NCI-H345 treated with DMSO at 0.1 percent for 48 hours (cell line): ENCODE measurements around the gene BCL7A.

Source experiments
- DNase-seq: peaks from one replicate; lab custom pipeline; 2025; ENCODE audit not compliant: unreplicated experiment; lab: John Stamatoyannopoulos, UW

Gene BCL7A

DNA sequence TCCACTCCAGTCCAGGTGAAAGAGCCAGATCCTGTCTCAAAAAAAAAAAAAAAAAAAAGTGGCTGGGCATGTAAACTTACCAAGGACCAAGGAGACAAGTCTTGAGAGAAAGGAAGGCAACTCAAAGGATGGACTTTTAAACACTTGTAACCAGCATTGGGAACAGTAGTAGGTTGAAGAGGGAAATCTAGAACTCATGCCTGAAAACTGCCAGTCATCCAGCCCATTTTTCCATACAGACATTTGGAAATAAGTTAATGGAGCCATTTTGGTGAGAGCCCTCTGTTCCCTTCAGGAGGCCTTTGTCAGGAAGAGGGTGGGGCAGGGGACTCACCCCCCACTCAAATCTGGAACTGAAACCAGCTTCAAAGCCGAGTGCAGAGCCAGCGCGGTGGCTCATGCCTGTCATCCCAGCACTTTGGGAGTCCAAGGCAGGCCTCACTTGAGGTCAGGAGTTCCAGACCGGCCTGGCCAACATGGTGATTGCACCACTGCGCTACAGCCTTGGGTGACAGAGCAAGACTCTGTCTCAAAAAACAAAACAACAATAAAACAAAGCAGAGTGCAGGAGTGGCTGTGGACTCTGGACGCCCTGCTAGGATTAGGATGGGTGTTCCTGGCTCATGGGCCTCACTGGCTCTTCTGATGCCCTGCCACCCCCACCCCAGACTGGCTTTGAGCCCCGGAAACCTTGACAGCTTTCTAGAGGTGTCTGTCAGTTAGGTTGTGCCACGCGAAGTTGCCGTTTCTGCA, 55.2 kb downstream of the BCL7A start:
- DNase-seq = no peak

DNA sequence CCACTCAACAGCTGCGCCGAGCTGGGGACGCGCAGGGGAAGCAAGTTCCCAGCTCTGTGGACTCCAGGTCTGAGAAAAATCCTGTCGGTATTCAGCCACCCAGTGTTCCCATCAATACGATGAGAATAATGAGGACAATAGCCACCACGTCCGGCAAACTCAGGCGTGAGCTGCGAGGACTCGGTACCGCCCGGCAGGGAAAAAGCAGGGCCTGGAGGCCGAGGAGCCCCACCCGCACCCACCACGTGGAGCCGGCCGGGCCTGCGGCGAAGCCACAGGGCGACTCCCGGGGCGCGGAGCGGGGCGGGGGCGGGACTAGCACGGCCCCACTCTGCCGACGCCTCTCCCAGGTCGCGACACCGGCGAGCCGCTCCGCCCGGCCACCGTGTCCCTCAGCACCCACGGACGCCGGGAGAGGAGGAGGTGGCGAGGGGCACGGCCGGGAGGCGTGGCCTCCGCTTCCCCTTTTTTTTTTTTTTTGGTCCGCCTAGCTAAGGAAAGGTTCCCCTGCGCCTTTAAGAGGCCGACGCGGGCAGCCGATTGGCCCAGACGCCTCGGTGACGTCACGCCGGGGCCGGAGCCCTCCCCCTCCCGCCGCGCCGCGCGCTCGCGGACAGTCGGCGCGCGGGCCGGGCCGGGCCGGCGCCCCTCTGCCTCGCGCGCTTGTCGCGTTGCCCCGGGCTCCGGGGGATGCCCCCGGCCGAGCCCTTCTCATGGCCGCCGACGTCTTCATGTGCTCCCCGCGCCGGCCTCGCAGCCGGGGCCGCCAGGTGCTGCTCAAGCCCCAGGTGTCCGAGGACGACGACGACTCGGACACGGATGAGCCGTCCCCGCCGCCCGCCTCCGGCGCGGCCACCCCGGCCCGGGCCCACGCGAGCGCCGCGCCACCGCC, 56.7 kb downstream of the BCL7A start, which contains the start of gene MLXIP:
Gene MLXIP, plus strand, starts transcription at position 616 of the 892 bp plus-strand sequence. Its CDS starts 98 bp downstream, at position 714.
- DNase-seq = peak; percentile 77

DNA sequence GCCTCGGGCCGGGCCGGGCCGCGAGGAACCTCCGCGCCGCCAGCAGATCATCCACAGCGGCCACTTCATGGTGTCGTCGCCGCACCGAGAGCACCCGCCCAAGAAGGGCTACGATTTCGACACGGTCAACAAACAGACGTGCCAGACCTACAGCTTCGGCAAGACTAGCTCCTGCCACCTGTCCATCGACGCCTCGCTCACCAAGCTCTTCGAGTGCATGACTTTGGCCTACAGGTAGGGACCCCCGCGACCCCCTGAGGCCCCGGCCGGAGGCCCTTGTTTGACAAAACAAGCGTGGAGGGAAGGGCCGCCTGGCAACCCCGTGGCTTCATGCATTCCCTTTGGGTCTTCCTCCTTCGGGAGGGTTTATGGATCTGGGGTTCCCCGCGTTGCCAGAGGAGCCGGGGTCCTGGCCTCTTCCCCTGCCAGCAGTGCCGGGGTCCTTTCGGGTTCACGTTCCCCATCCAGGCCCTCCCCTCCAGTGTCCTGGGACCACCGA, 57.4 kb downstream of the BCL7A start:
- DNase-seq = no peak

DNA sequence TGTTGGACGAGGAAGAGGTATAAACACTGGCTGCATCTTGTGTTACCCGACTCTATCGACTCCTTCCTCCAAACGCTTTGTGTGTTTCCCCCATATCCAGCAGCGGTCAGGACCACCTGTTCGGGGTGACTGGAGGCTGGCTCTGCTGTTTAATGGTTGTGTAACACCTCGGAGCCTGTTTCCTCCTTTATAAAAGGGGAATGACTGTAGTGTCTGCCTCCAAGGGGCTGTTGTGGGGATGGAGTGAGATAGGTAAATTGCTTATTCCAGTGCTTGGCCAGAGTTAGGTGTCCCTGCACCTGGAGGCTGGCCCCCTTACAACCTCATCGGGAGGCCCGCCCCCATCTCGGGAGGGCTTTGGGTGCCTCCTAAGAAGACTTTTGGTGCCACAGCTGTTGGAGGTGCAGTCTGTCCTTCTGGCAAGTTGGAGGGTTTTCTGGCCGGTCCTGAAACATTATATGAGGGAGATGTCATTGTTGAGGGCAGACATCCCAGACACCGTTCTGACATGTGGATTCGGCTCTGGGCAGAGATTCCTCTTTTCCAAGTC, 57.9 kb downstream of the BCL7A start:
- DNase-seq = no peak

DNA sequence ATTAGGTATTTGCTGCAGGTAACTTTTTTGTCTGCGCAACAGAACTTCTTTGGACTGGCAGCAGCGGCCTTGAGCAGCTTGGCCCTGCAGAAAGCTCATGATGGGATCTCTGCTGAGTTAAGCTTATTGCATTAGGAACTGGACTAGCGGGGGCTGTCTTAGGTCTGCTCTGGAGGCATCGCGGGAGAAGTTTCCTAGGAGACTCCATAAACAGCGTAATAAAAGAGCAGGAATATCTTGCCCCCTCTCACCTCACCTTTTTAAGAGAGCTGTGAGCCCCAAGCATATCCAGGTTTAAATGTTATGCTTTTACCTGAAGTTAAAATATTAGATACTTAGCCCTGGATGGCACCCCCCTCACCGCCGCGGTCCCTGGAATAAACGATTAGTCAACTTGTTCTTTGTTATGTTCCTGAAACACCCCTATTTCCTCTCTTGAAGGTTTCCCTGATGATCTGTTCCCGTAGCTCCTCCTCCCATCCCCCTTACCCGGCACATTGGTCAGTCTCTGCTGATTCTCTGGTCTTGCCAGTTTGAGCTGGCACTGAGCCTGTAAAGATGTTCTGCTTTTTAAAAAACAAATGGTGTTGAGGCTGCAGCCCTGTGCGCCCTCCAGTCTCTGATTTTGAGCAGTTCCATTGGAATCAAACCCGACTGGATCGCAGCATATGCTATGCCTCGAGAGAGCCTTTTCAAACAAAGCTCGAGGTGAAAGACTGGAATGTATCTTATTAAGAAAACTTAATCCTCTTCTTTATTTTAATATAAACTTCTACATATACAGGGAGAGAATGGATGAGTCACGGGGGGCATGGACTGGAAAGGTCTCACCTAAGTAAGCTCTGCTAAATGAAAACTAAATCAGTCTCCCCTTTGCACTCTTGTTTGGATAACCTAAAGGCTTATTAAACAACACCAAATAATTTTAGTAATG, 58.7 kb downstream of the BCL7A start:
- DNase-seq = no peak

DNA sequence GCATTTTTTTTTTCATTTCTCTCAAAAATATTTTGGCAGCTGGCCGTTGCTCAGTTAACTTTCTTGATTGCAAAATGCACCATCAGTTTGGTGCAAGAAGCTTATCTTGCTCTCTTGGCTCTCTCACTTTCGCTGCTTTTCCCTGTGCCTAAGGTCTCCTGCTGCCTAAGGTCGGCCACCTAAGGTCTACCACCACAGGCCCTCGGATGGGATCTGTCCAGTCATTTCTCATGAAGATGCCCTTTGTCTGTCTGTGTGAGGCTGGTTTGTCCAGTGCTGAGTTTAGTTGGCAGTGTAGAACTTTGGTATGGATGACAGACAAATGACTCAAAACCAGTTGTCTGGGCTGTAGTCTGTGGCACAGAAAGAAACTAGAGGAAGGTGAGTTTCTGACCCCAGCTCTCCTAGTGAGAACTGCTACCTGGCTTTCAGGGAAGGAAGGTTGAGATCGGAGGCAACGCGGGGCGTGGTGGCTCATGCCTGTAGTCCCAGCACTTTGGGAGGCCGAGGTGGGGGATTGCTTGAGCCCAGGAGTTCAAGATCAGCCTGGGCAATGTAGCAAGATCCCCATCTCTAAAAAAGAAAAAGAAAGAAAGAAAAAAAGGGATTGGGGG, 59.5 kb downstream of the BCL7A start:
- no peak for DNase-seq

DNA sequence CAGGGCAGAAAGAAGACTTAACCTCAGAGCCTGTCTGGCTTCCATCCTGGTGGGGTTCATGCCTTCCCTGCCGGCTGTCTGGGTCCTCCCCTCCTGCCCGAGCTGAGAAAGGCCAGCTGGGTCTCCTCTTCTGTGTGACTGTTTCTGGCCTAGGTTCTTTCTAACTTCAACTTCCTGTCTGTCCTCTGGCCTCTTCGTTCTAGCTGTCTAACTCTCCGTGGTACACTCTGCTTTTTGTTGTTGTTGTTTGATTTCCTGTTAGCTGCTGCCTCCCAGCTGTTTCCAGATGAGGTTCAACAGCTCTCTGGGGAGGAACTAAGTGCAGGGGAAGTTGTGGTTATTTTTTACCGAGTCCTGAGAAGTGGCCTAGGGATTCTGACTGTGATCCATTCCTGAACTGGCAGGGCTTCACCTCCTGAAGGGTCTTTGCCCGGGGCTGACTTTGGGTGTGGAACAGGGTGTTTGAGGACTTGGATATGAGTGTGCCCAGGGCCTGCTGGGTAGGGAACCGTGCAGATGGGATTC, 60.1 kb downstream of the BCL7A start:
- DNase-seq = no peak

DNA sequence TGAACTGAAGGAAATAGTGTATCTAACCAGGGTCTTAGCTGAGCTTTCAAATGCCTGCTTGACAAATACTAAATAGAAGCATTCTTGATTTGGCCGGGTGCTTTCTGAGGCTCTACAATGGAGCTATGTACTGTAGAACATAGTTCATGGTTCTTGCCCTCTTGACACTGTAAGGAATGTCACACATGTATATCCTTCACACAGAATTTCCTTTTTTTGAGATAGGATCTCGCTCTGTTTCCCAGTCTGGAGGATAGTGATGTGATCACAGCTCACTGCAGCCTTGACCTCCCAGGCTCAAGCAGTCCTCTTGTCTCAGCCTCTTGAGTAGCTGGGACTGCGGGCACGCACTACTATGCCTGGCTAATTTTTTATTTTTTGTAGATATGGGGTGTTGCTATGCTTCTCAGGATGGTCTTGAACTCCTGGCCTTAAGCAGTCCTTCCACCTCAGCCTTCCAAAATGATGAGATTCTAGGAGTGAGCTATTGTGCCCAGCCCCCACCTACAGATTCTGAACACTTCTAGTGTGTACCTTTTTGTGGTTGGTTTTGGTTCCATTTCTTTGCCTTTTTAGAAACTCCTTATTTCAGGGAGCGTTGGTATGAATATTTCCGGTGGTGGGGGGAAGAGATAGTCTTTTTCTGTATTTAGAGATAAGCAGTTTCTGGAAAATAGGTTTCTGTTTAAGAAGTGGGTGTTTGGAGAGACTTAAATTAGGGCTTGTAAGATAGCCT, 61.1 kb downstream of the BCL7A start:
- no peak for DNase-seq

DNA sequence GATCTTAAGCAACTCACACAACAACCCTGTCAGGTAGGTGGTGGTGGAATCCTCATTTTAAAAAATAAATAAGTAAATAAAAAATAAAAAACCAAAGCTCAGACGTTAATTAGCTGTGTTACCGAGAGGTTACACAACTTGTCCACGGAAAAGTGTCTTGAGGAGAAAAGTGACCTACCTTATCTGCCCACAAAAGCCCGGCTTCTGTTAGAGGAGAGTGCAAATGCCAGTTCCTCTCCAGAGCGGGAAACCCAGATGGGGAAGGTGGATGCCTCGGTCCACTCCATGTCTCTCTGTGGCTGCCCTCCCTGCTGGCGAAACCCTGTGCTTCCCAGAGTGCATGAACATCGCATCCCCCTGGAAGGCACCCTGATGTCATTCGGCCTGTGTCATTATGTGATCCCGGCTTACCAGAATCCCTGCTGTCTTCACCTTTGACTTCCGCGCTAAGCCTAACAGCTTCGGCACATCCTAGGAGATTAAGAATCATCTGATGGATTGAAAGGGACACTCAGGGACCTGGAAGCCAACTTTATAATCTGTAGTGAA, 63.2 kb downstream of the BCL7A start:
- DNase-seq = no peak

DNA sequence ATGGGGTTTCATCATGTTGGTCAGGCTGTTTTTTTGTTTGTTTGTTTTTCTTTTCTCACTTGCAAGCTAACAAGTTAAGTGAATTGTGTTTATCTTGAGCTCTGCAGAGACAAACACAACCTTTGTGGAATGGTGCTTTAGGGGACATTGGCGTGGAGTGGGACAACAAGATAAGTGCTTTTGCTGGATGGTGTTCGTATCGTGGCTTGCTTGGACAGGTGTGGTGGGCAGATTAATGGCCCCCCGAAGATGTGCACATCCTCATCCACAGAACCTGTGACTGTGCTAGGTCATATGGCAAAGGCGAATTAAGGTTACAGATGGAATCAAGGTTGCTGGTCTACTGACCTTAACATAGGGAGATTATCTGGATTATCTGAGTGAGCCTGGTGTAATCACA, 63.9 kb downstream of the BCL7A start:
- DNase-seq = no peak

DNA sequence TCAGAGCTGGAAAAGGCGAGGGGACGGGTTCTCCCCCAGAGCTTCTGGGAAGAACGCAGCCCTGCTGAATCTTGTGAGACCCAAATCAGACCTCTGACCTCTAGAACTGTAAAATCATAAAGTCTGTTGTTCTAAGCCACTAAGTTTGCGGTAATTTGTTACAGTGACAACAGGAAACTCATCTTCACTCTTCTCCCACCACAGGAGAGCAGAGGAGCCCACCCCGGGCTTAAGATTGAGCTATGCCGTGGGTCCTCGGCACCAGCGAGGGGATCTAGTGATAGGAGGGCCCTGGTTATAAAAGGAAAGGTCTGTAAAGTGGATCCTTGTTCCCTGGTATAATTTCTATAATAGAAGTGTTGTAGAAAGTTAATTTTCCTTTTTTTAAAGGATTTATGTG, 64.4 kb downstream of the BCL7A start:
- DNase-seq = no peak

DNA sequence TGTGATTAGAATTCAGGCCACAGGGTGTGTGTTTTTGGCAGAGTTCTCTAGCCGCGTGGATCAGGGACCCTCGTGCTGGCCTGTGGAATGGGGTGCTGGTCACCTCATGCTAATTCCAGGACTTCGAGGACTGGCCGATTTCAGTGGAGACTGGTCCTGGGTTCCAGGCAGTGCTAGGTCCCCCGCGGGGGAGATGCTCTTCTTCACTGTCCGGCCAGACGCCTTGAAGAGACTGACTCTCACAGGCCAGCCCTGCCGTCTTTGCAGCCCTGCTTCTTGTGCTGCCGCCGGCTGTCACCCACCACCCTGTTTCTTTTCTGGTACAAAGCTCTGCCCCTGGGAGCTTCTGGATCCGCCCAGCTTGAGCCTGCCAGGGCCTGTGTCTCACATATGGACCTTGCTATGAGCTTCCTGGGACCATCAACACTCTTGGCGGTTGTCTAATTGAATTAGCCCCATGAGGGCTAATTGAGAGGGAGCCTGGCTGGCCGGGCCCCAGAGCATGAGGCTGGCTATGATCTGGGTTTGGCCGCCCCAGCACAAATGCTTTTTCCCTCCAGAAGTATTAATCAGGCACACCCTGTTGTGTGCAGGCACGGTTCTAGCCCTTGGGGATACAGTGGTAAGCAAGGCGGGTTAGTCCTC, 65.1 kb downstream of the BCL7A start:
- DNase-seq = no peak

DNA sequence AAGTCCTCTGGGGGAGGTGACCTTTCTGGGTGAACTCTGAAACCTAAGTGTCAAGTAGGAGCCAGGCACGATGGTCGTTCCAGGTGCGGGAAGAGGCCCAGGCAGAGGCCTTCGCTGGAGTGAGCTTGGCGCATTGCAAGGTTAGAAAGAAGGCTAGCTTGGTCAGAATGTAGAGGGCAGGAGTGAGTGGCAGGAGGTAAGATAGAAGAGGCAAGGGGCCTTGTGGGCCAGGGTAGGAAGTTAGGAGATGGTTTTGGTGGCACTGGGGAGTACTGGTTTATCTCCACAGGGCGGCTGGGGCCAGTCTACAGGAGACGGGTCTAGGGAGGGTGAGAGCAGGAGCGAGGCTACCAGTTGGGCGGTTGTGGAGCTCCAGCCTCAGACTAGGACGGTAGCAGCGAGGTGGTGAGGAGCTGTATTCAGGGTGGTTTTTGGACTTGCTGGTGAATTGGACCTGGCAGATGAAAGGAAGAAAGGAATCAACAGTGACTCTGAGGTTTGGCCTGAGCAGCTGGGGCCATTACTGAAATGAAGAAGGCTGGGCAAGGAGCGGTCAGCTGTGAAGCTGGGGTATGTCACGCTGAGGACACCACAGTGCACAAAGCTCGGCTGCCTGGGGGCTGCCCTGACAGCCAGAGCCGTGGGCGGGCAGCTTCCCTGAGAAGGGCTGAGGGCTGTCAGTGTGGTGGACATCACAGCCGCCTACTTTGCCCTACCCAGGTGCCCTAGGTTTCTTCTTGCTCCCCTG, 65.9 kb downstream of the BCL7A start:
- no peak for DNase-seq

DNA sequence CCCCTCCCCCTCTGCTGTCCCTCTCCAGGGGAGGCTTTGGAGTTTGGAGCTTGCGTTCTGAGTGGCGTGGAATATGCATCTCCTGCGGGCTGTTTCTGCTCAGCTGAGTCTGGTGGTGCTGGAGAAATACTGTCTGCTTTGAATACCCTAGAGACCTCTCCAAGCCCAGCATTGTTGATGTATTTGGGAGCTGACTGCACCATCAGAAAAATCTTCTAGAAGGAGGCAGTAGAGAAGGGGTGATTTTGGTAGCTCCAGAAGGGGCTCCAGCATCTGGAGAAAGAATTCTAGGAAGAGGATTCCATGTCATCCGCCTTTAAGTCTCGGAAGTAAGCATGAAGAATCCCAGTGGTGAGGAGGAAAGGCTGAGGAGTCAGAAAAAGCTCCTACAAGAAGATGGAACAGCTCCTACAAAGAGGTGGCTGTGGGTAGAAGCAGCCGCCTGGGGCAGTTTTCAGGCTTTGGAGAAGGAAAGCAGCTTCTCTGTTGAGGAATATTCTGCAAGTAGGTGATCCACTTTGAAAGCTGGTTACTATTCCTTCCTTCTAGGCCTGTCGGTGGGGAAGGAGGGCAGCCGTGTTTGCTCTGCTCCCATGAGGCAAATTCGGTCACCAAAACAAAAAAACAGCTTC, 66.6 kb downstream of the BCL7A start:
- DNase-seq = no peak

DNA sequence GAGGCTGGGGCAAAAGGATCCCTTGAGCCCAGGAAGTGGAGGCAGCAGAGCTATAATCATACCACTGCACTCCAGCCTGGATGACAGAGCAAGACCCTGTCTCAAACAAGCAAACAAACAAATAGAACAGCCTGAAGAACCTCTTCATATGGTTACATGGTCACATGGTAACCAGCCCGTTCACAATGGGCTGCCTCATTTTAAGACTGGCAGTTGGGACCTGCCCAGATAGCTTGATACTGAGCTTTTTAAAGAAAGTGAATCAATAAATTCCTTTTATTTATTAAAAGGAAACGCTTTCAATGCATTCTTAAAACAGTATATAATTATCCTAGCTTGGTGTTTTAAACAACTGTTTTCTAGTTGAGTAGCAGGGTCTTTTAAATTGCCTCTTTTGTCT, 67.4 kb downstream of the BCL7A start:
- peak; percentile 13 for DNase-seq

DNA sequence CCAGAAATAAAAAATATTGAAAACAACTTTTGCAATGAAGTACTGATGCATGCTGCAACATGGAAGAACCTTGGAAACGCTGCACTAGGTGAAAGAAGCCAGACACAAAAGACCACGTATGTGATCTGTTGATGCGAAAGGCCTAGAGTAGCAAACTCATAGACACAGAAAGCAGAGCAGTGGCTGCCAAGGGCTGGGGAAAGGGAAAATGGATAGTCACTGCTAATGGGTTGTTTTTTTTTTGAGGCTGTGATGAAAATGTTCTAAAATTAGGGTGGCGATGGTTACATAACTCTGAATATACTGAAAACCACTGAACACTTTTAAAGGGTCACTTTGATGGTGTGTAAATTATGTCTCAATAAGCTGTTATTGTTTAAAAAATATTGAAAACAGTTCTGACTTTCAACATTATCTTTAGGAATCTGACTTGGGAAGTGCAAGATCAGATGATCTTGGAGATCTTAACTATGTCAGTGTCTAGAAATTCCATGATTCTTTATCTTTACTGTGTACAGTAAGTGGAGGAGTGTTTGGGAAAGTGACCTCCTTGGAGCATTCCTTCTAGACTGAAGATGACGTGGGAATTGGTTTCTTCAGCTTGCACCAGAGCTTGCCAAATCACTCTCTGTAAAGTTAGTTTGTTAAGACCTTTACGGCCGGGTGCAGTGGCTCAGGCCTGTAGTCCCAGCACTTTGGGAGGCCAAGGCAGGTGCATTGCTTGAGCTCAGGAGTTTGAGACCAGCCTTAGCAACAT, 69.3 kb downstream of the BCL7A start:
- no peak for DNase-seq
